HL-60 (cell line): ENCODE measurements around the gene AVEN.

ENCODE experiments used
- CTCF ChIP-seq: IDR thresholded peaks from one replicate; pipeline ENCODE4 v1.5.1; 2011; ENCODE audit warnings: low read length, control low read depth, inconsistent platforms; ENCODE audit not compliant: insufficient read depth
- POLR2AphosphoS5 ChIP-seq: IDR thresholded peaks from 2 replicates; pipeline ENCODE4 v1.6.1; 2012; ENCODE audit warnings: low read depth
- TF ChIP-seq, protein P1 (sequence below): IDR thresholded peaks from 2 replicates; pipeline ENCODE4 v1.6.1; 2012; ENCODE audit warnings: low read depth; ENCODE audit not compliant: insufficient replicate concordance

- TF ChIP-seq, protein P1, sequence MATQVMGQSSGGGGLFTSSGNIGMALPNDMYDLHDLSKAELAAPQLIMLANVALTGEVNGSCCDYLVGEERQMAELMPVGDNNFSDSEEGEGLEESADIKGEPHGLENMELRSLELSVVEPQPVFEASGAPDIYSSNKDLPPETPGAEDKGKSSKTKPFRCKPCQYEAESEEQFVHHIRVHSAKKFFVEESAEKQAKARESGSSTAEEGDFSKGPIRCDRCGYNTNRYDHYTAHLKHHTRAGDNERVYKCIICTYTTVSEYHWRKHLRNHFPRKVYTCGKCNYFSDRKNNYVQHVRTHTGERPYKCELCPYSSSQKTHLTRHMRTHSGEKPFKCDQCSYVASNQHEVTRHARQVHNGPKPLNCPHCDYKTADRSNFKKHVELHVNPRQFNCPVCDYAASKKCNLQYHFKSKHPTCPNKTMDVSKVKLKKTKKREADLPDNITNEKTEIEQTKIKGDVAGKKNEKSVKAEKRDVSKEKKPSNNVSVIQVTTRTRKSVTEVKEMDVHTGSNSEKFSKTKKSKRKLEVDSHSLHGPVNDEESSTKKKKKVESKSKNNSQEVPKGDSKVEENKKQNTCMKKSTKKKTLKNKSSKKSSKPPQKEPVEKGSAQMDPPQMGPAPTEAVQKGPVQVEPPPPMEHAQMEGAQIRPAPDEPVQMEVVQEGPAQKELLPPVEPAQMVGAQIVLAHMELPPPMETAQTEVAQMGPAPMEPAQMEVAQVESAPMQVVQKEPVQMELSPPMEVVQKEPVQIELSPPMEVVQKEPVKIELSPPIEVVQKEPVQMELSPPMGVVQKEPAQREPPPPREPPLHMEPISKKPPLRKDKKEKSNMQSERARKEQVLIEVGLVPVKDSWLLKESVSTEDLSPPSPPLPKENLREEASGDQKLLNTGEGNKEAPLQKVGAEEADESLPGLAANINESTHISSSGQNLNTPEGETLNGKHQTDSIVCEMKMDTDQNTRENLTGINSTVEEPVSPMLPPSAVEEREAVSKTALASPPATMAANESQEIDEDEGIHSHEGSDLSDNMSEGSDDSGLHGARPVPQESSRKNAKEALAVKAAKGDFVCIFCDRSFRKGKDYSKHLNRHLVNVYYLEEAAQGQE, result no peak
- TF ChIP-seq CTCF (no peak), POLR2AphosphoS5 (no peak)
These were observed 131.7 kb downstream of the AVEN start for GRCh38 chr15:33907326-33907725.
